C4-2B (cell line): ENCODE results near the gene GNG3.

Experiments
- CTCF ChIP-seq: fragments of 450-650 bp; conservative IDR thresholded peaks from 2 replicates; pipeline ENCODE4 v1.5.1; 2017; ENCODE audit warnings: mild to moderate bottlenecking
- ZFX ChIP-seq: fragments of 450-650 bp; IDR thresholded peaks from 2 replicates; pipeline ENCODE4 v1.6.1; 2017

GRCh38 chr11:62677714-62678113, 29.8 kb upstream of the GNG3 start:
- no peak for TF ChIP-seq CTCF
- no peak for TF ChIP-seq ZFX
